ENCODE data around the gene SNAI3. TPM values are rescaled to one million over a fixed set of nuclear protein-coding genes. Genes with fewer than 3 reads are reported as not detected.

Gene SNAI3
- total and polyA plus RNA-seq, 5 donors, result 0.39 to 2.8 (median 2.1) TPM

- Histone ChIP-seq H3K9me3 (ENCODE audit: control insufficient read depth, low read length) (no peaks in the 10 kb centered on the region), H3K27ac (ENCODE audit: low read length) (no peak overlapping the region), H3K4me3 (ENCODE audit: low read length) (no peak overlapping the region), H3K27me3 (ENCODE audit: control insufficient read depth, insufficient read depth) (no peaks in the 10 kb centered on the region), H3K4me1 (ENCODE audit: control insufficient read depth, insufficient read depth, low read length) (peaks cover 5% of the 10 kb centered on the region)
- 85% methylated on average over 29 of the region's 29 CpGs for WGBS
- intact Hi-C loops (cut with DNase I), result no loop called here
- ATAC-seq (no peak), DNase-seq (peak; percentile 16 to 59 (median 53))
Observed at GRCh38 chr16:88651989-88652761, 34.1 kb downstream of the SNAI3 start.

- Histone ChIP-seq H3K27me3 (ENCODE audit: control insufficient read depth, insufficient read depth) (no peaks in the 10 kb centered on the region), H3K27ac (ENCODE audit: low read length) (peak overlapping the region; percentile 42), H3K9me3 (ENCODE audit: control insufficient read depth, low read length) (no peaks in the 10 kb centered on the region), H3K4me3 (ENCODE audit: low read length) (peak overlapping the region; percentile 67), H3K4me1 (ENCODE audit: control insufficient read depth, insufficient read depth, low read length) (peaks cover 5% of the 10 kb centered on the region)
- 41% methylated on average over 24 of the region's 24 CpGs for WGBS
- intact Hi-C loops (cut with DNase I), result no loop called here
- DNase-seq (peak; percentile 68 to 82 (median 81)), ATAC-seq (peak; percentile 32 to 67)
Observed at GRCh38 chr16:88651276-88651988, 34.9 kb downstream of the SNAI3 start.

DNA sequence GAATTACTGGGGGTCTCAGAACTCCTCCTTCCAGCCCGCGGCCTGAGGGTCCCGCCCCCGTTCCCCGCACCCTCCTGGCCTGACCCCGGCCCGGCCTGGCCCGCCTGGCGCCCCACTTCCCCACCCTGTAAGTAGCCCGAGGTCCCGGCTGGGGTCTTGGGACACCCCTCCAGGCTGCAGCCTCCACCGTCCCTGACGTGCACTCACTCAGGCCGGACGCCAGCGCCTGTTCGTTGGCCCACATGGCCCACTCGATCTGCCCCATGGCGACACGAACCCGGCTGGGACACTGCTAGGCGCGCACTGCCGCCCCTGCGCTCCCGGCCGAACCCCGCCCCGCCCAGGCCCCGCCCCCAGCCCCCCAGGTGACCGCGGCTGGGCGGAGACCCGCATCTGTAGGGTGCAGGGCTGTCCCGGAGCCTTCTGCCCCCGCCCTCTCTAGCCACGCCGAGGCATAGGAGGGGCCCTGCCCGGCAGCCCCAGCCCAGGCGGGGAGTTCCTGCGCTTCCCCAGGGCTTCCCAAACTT, 35.5 kb downstream of the SNAI3 start, which contains the start of gene CYBA:
Gene CYBA (minus strand): TSS at position 305 of the 527 bp plus-strand sequence. CDS start 40 bp downstream, at position 265.
- DNase-seq, result peak; percentile 79 to 94 (median 94)
- H3K27me3 ChIP-seq (ENCODE audit: control insufficient read depth, insufficient read depth), result no peaks in the 10 kb centered on the region
- intact Hi-C loops (cut with DNase I), result no loop called here
- peak within 1 kb of the TSS; percentile 42 for H3K27ac ChIP-seq (ENCODE audit: low read length)
- peaks cover 5% of the 10 kb centered on the region for H3K4me1 ChIP-seq (ENCODE audit: control insufficient read depth, insufficient read depth, low read length)
- ATAC-seq, result peak; percentile 86 to 90
- peak within 1 kb of the TSS; percentile 67 for H3K4me3 ChIP-seq (ENCODE audit: low read length)
- WGBS, result under 1% methylated on average over 41 of the region's 41 CpGs
- no peaks in the 10 kb centered on the region for H3K9me3 ChIP-seq (ENCODE audit: control insufficient read depth, low read length)

DNA sequence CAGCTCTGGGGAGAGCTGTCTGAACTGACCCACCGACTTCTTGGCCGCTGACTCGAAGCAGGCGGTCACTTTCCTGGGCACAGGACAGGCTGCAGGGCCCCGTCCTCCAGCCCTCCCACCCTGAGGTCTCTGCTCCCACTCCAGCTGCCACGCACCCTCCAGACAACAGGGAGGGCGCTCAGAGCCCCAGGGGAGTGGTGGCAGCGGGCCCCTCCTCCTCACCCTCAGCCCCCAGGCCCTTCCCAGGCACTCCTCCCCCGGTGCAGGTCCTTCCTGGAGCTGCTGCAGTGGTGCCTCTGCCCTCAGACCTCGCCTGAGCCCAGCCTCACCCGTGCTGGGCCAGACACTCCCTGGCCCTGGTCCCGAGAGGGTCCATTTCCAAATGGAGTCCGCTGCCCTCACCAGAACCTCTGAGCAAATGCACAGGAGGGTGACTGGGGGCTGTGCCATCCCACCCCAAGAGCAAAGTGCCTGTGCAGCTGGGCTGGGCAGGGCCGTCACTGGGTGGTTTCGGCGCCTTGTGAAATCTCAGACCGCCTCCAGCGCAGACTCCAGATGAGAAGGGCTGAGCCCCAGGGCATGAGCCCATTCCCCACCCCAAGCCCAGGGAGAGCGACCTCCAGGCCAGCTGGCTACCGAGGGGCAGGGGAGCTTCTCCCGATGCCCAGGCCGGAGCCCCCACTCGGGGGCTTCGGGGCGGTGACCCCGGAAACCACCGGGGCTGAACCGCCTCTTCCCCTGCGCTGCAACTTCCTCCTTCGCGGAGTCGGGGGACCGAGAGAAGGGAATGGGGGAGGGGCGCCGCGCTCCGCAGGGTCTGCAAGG, 36.2 kb downstream of the SNAI3 start:
- Histone ChIP-seq H3K4me3 (ENCODE audit: low read length) (peak overlapping the region; percentile 67), H3K27ac (ENCODE audit: low read length) (no peak overlapping the region), H3K4me1 (ENCODE audit: control insufficient read depth, insufficient read depth, low read length) (peaks cover 5% of the 10 kb centered on the region), H3K9me3 (ENCODE audit: control insufficient read depth, low read length) (no peaks in the 10 kb centered on the region), H3K27me3 (ENCODE audit: control insufficient read depth, insufficient read depth) (no peaks in the 10 kb centered on the region)
- ATAC-seq, result peak; percentile 27 to 38
- intact Hi-C loops (cut with DNase I), result no loop called here
- DNase-seq, result peak; percentile 59 to 85 (median 80)
- 16% methylated on average over 37 of the region's 37 CpGs for WGBS

DNA sequence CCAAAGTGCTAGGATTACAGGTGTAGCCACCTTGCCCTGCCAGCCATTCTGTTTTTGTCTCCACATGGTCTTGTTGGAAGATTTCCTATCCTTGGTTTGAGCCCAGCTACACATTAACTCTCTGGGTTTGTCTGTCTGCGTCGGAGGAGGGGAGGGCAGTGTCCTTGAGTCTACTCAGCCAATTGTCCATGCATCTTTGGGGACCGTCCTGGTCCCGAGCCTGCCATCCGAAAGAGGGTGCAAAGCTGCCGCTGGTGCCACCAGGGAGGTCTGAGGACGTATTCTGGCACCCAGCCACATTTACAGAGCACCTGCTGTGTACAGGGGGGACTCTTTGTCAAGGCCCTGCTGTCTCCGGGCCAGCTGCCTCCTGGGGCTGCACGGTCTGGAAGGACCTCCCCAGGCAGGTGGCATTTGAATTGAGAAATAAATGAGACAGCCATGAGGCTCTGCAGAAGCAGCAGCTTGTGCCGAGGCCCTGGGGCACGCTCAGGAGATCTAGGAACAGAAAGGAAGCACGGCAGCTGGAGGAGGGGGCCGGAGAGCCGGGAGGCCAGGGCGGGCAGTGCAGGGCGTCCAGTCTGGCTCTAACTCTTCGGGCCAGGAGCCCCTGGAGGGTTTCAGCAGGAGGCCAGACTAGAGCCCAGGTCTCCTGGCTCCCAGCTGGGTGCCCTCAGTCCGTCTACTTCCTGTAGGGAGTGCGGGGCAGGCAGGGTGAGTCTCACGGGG, 36.9 kb downstream of the SNAI3 start:
- intact Hi-C loops (cut with DNase I), result no loop called here
- Histone ChIP-seq H3K9me3 (ENCODE audit: control insufficient read depth, low read length) (no peaks in the 10 kb centered on the region), H3K4me3 (ENCODE audit: low read length) (peak overlapping the region; percentile 67), H3K27me3 (ENCODE audit: control insufficient read depth, insufficient read depth) (no peaks in the 10 kb centered on the region), H3K27ac (ENCODE audit: low read length) (no peak overlapping the region), H3K4me1 (ENCODE audit: control insufficient read depth, insufficient read depth, low read length) (peaks cover 5% of the 10 kb centered on the region)
- ATAC-seq, result no peak
- DNase-seq, result peak in 2 of 3 donors; percentile 52 to 67
- WGBS, result 76% methylated on average over 20 of the region's 20 CpGs

- intact Hi-C loops (cut with DNase I), result no loop called here
- DNase-seq (peak in 2 of 3 donors; percentile 46 to 62), ATAC-seq (no peak)
- H3K4me1 ChIP-seq (ENCODE audit: control insufficient read depth, insufficient read depth, low read length), result peaks cover 5% of the 10 kb centered on the region
- H3K9me3 ChIP-seq (ENCODE audit: control insufficient read depth, low read length), result no peaks in the 10 kb centered on the region
- H3K27ac ChIP-seq (ENCODE audit: low read length), result no peak overlapping the region
- no peak overlapping the region for H3K4me3 ChIP-seq (ENCODE audit: low read length)
- 91% methylated on average over 22 of the region's 22 CpGs for WGBS
- no peaks in the 10 kb centered on the region for H3K27me3 ChIP-seq (ENCODE audit: control insufficient read depth, insufficient read depth)
Observed at GRCh38 chr16:88647178-88648070, 38.9 kb downstream of the SNAI3 start.

DNA sequence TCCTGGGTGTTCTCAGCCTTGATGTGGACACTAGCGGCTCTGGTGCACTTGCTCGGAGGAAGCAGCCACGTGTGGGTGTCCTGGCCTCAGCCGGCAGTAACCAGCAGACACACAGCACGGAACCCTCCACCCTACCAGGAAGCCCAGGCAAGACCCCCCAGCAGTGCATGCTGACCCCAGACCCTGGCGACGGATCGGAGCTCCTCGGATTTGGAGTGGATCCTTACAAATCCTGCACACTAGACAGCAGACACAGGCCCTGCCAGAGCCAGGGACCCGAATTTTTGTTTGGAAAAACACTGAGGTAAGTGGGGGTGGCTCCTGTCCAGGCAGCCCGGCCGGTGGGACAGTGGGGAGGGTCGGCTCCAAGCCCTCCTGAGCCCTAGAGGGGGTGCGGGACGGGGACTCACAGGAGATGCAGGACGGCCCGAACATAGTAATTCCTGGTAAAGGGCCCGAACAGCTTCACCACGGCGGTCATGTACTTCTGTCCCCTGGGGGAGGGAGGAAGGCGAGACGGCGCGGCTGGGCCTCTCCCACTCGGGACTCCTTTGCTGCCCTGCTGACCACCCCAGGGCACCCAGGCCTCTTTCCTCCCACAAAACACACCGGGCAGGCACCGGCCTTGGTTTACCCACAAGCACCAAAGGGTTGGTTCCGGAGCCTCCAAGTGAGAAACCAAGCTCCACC, 39.8 kb downstream of the SNAI3 start:
- ATAC-seq (no peak), DNase-seq (peak in 2 of 3 donors; percentile 41 to 55)
- intact Hi-C loops (cut with DNase I), result no loop called here
- 84% methylated on average over 28 of the region's 28 CpGs for WGBS
- no peaks in the 10 kb centered on the region for H3K9me3 ChIP-seq (ENCODE audit: control insufficient read depth, low read length)
- peaks cover 4% of the 10 kb centered on the region for H3K4me1 ChIP-seq (ENCODE audit: control insufficient read depth, insufficient read depth, low read length)
- H3K27me3 ChIP-seq (ENCODE audit: control insufficient read depth, insufficient read depth), result no peaks in the 10 kb centered on the region
- H3K27ac ChIP-seq (ENCODE audit: low read length), result no peak overlapping the region
- H3K4me3 ChIP-seq (ENCODE audit: low read length), result no peak overlapping the region

DNA sequence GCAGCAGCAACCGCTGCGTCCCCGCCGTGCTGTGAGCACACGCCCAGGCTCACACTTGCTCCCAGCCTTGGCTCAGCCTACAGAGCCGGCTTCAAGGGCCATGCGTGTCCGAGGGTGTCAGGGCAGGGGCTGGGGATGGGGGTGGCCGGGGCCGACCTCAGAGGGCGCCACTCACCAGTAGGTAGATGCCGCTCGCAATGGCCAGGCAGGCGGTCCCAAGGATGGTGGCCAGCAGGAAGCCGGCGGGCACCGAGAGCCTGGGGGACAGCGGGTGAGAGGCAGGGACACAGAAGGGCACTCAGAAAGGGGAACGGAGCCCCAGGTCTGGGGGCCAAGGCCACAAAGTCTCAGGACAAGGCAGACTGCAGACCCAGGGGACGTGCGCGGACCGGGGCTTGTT, 40.4 kb downstream of the SNAI3 start:
- intact Hi-C loops (cut with DNase I), result no loop called here
- 90% methylated on average over 23 of the region's 23 CpGs for WGBS

GRCh38 chr16:88645455-88645854, 40.9 kb downstream of the SNAI3 start:
- DNase-seq (no peak), ATAC-seq (no peak)
- 94% methylated on average over 16 of the region's 16 CpGs for WGBS
- Histone ChIP-seq H3K4me1 (ENCODE audit: control insufficient read depth, insufficient read depth, low read length) (no peaks in the 10 kb centered on the region), H3K9me3 (ENCODE audit: control insufficient read depth, low read length) (no peaks in the 10 kb centered on the region), H3K4me3 (ENCODE audit: low read length) (no peak overlapping the region), H3K27me3 (ENCODE audit: control insufficient read depth, insufficient read depth) (no peaks in the 10 kb centered on the region), H3K27ac (ENCODE audit: low read length) (no peak overlapping the region)
- intact Hi-C loops (cut with DNase I), result no loop called here

More for the DNA sequence above, 40.4 kb downstream of the SNAI3 start:
- Histone ChIP-seq H3K4me3 (ENCODE audit: low read length) (no peak overlapping the region), H3K27me3 (ENCODE audit: control insufficient read depth, insufficient read depth) (no peaks in the 10 kb centered on the region), H3K4me1 (ENCODE audit: control insufficient read depth, insufficient read depth, low read length) (no peaks in the 10 kb centered on the region), H3K9me3 (ENCODE audit: control insufficient read depth, low read length) (no peaks in the 10 kb centered on the region), H3K27ac (ENCODE audit: low read length) (no peak overlapping the region)
- DNase-seq, result peak in 2 of 3 donors; percentile 36 to 63
- ATAC-seq, result no peak

Data from right cardiac atrium (tissue), 5 donors.